Dermis blood vessel endothelial cell (primary cell): ENCODE results near the gene STK4. TPM values are rescaled to one million over a fixed set of nuclear protein-coding genes. Genes with fewer than 3 reads are reported as not detected.

ENCODE experiments used
- DNase-seq: peaks from one replicate; pipeline ENCODE4 v3.0.0; 2010
- total RNA-seq: library from RNA; depleted of rRNA; stranded (reverse); fragments of >200 nt; gene quantifications from 2 replicates; pipeline ENCODE4 v1.2.3, GENCODE V29; 2014

STK4 gene
- total RNA-seq, 1 donor from 2014 or later = 26.2 TPM

GRCh38 chr20:45032781-45033180, 66.5 kb downstream of the STK4 start:
- no peak for DNase-seq

- DNase-seq = no peak
Observed at GRCh38 chr20:45034436-45034835, 68.1 kb downstream of the STK4 start.

- DNase-seq = peak; percentile 18
Observed at GRCh38 chr20:45036044-45036755, 69.9 kb downstream of the STK4 start.

GRCh38 chr20:45037050-45037449, 70.7 kb downstream of the STK4 start:
- peak; percentile 57 for DNase-seq

- DNase-seq = no peak
Observed at GRCh38 chr20:45037635-45038034, 71.3 kb downstream of the STK4 start.

- DNase-seq = no peak
Observed at GRCh38 chr20:45038745-45039474, 72.6 kb downstream of the STK4 start.

- DNase-seq = no peak
Observed at GRCh38 chr20:45039475-45039820, 73.1 kb downstream of the STK4 start.

- peak; percentile 89 for DNase-seq
Observed at GRCh38 chr20:45041464-45042337, 75.4 kb downstream of the STK4 start.

- DNase-seq = no peak
Observed at GRCh38 chr20:45042978-45043377, 76.7 kb downstream of the STK4 start.

GRCh38 chr20:45044084-45044573, 77.8 kb downstream of the STK4 start:
- DNase-seq = peak; percentile 89

- DNase-seq = no peak
Observed at GRCh38 chr20:45044601-45045000, 78.3 kb downstream of the STK4 start.

GRCh38 chr20:45047581-45048119, 81.3 kb downstream of the STK4 start:
- DNase-seq = no peak

- DNase-seq = peak; percentile 40
Observed at GRCh38 chr20:45049438-45049837, 83.1 kb downstream of the STK4 start.

GRCh38 chr20:45049904-45050471, 83.7 kb downstream of the STK4 start:
- no peak for DNase-seq

GRCh38 chr20:45051204-45052060, 85.1 kb downstream of the STK4 start:
- no peak for DNase-seq

- DNase-seq = no peak
Observed at GRCh38 chr20:45052698-45053429, 86.6 kb downstream of the STK4 start.

GRCh38 chr20:45053430-45054351, 87.4 kb downstream of the STK4 start:
- no peak for DNase-seq

GRCh38 chr20:45055056-45055455, 88.7 kb downstream of the STK4 start:
- no peak for DNase-seq

GRCh38 chr20:45056473-45057173, 90.3 kb downstream of the STK4 start:
- DNase-seq = no peak
